ENCODE data around the gene FUBP1.
A peak's percentile ranks its signal among the peaks of the same experiment; 100 is the strongest.

Gene FUBP1

GRCh38 chr1:77906019-77906545 lies 72.8 kb downstream of the FUBP1 start:
- Histone ChIP-seq H2AK5ac (ENCODE audit: low read length, severe bottlenecking) (no peak overlapping the region), H3K27ac (ENCODE audit: low read length, poor library complexity, severe bottlenecking) (no peak overlapping the region), H3K79me1 (replicated peaks; ENCODE audit: low read length, poor library complexity, severe bottlenecking) (peaks cover 15% of the 10 kb centered on the region), H3K4me2 (ENCODE audit: low read length, poor library complexity, severe bottlenecking) (no peak overlapping the region), H2AFZ (ENCODE audit: low read depth, low read length) (no peak overlapping the region), H2BK12ac (ENCODE audit: low read length in 2 of 2) (no peak overlapping the region), H3K27me3 (ENCODE audit: control insufficient read depth in 1 of 2, insufficient read depth in 1 of 2, low read length in 2 of 2) (no peaks in the 10 kb centered on the region), H3K9ac (ENCODE audit: low read length) (no peak overlapping the region), H3K14ac (ENCODE audit: low read length in 2 of 2) (no peak overlapping the region), H3K4me3 (ENCODE audit: insufficient read depth in 1 of 2, low read depth in 1 of 2, low read length in 2 of 2) (no peak overlapping the region), H2BK15ac (ENCODE audit: low read depth, poor library complexity, severe bottlenecking) (no peak overlapping the region), H3K4ac (ENCODE audit: low read depth in 1 of 2, low read length in 2 of 2) (no peak overlapping the region), H3K23ac (ENCODE audit: low read length in 2 of 2) (no peak overlapping the region), H4K8ac (ENCODE audit: low read length) (no peak overlapping the region), H2BK5ac (ENCODE audit: low read depth, low read length, poor library complexity, severe bottlenecking) (no peak overlapping the region), H3K36me3 (ENCODE audit: control insufficient read depth in 1 of 2, insufficient read depth in 2 of 2, low read depth in 1 of 2, low read length in 2 of 2) (peaks cover 0 to 2% of the 10 kb centered on the region in 2 experiments), H4K91ac (ENCODE audit: low read length) (no peak overlapping the region), H3K9me3 (ENCODE audit: control insufficient read depth, low read length) (no peaks in the 10 kb centered on the region), H3K18ac (ENCODE audit: low read depth in 1 of 2, low read length in 2 of 2) (no peak overlapping the region), H3K4me1 (ENCODE audit: control insufficient read depth, insufficient read depth, low read depth, low read length) (no peaks in the 10 kb centered on the region), H2BK120ac (ENCODE audit: low read depth, low read length) (no peak overlapping the region)
- no peak for DNase-seq
- WGBS: 100% methylated on average over 1 of the region's 2 CpGs

DNA sequence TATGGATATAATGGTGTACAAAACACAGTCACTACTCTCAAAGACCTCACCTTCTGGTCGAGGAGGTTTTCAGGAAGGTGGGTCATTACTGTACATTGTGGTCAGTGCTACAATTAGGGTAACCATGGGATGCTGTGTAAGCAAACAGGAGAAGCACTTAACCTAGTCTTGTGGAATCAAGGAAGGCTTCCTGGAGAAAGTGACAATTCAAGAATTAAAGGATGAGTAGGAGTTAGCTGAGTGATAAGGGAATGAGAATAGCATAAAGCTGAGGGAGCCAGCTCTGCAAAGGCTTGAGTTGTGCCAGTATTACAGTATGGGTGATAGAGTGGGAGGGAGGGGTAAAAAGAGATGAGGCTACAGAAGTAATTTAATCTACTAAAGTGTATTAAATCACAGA lies 73.3 kb downstream of the FUBP1 start:
- H3K23ac ChIP-seq (ENCODE audit: low read length in 2 of 2): no peak overlapping the region
- no peak overlapping the region for H3K4me3 ChIP-seq (ENCODE audit: insufficient read depth in 1 of 2, low read depth in 1 of 2, low read length in 2 of 2)
- no peak overlapping the region for H2BK5ac ChIP-seq (ENCODE audit: low read depth, low read length, poor library complexity, severe bottlenecking)
- H2AK5ac ChIP-seq (ENCODE audit: low read length, severe bottlenecking): no peak overlapping the region
- no peak overlapping the region for H2BK12ac ChIP-seq (ENCODE audit: low read length in 2 of 2)
- H3K18ac ChIP-seq (ENCODE audit: low read depth in 1 of 2, low read length in 2 of 2): no peak overlapping the region
- H3K79me1 ChIP-seq (replicated peaks; ENCODE audit: low read length, poor library complexity, severe bottlenecking): peaks cover 12% of the 10 kb centered on the region
- no peak overlapping the region for H3K4me2 ChIP-seq (ENCODE audit: low read length, poor library complexity, severe bottlenecking)
- no peak overlapping the region for H4K8ac ChIP-seq (ENCODE audit: low read length)
- no peak overlapping the region for H4K91ac ChIP-seq (ENCODE audit: low read length)
- H3K4me1 ChIP-seq (ENCODE audit: control insufficient read depth, insufficient read depth, low read depth, low read length): no peaks in the 10 kb centered on the region
- no peak overlapping the region for H2BK120ac ChIP-seq (ENCODE audit: low read depth, low read length)
- no peaks in the 10 kb centered on the region for H3K27me3 ChIP-seq (ENCODE audit: control insufficient read depth in 1 of 2, insufficient read depth in 1 of 2, low read length in 2 of 2)
- no peaks in the 10 kb centered on the region for H3K36me3 ChIP-seq (ENCODE audit: control insufficient read depth in 1 of 2, insufficient read depth in 2 of 2, low read depth in 1 of 2, low read length in 2 of 2)
- H3K9ac ChIP-seq (ENCODE audit: low read length): no peak overlapping the region
- no peaks in the 10 kb centered on the region for H3K9me3 ChIP-seq (ENCODE audit: control insufficient read depth, low read length)
- H3K4ac ChIP-seq (ENCODE audit: low read depth in 1 of 2, low read length in 2 of 2): no peak overlapping the region
- no peak overlapping the region for H3K14ac ChIP-seq (ENCODE audit: low read length in 2 of 2)
- no peak for DNase-seq
- 88% methylated on average over 1 of the region's 1 CpG for WGBS
- no peak overlapping the region for H2BK15ac ChIP-seq (ENCODE audit: low read depth, poor library complexity, severe bottlenecking)
- no peak overlapping the region for H2AFZ ChIP-seq (ENCODE audit: low read depth, low read length)
- no peak overlapping the region for H3K27ac ChIP-seq (ENCODE audit: low read length, poor library complexity, severe bottlenecking)

GRCh38 chr1:77900687-77901293 lies 78.1 kb downstream of the FUBP1 start:
- no peak overlapping the region for H3K14ac ChIP-seq (ENCODE audit: low read length in 2 of 2)
- no peak overlapping the region for H2BK120ac ChIP-seq (ENCODE audit: low read depth, low read length)
- H3K23ac ChIP-seq (ENCODE audit: low read length in 2 of 2): no peak overlapping the region
- 35% methylated on average over 2 of the region's 4 CpGs for WGBS
- peak overlapping the region; percentile 21 for H3K9ac ChIP-seq (ENCODE audit: low read length)
- H3K4me2 ChIP-seq (ENCODE audit: low read length, poor library complexity, severe bottlenecking): no peak overlapping the region
- no peak overlapping the region for H3K4ac ChIP-seq (ENCODE audit: low read depth in 1 of 2, low read length in 2 of 2)
- no peaks in the 10 kb centered on the region for H3K4me1 ChIP-seq (ENCODE audit: control insufficient read depth, insufficient read depth, low read depth, low read length)
- no peak overlapping the region for H4K91ac ChIP-seq (ENCODE audit: low read length)
- H3K27ac ChIP-seq (ENCODE audit: low read length, poor library complexity, severe bottlenecking): no peak overlapping the region
- H2BK5ac ChIP-seq (ENCODE audit: low read depth, low read length, poor library complexity, severe bottlenecking): no peak overlapping the region
- H3K18ac ChIP-seq (ENCODE audit: low read depth in 1 of 2, low read length in 2 of 2): no peak overlapping the region
- no peak overlapping the region for H2BK15ac ChIP-seq (ENCODE audit: low read depth, poor library complexity, severe bottlenecking)
- H2AK5ac ChIP-seq (ENCODE audit: low read length, severe bottlenecking): no peak overlapping the region
- H2BK12ac ChIP-seq (ENCODE audit: low read length in 2 of 2): no peak overlapping the region
- peak; percentile 62 for DNase-seq
- H2AFZ ChIP-seq (ENCODE audit: low read depth, low read length): no peak overlapping the region
- H4K8ac ChIP-seq (ENCODE audit: low read length): no peak overlapping the region
- H3K4me3 ChIP-seq (ENCODE audit: insufficient read depth in 1 of 2, low read depth in 1 of 2, low read length in 2 of 2): no peak overlapping the region
- no peaks in the 10 kb centered on the region for H3K36me3 ChIP-seq (ENCODE audit: control insufficient read depth in 1 of 2, insufficient read depth in 2 of 2, low read depth in 1 of 2, low read length in 2 of 2)
- peaks cover 4% of the 10 kb centered on the region for H3K79me1 ChIP-seq (replicated peaks; ENCODE audit: low read length, poor library complexity, severe bottlenecking)
- no peaks in the 10 kb centered on the region for H3K9me3 ChIP-seq (ENCODE audit: control insufficient read depth, low read length)
- no peaks in the 10 kb centered on the region for H3K27me3 ChIP-seq (ENCODE audit: control insufficient read depth in 1 of 2, insufficient read depth in 1 of 2, low read length in 2 of 2)

DNA sequence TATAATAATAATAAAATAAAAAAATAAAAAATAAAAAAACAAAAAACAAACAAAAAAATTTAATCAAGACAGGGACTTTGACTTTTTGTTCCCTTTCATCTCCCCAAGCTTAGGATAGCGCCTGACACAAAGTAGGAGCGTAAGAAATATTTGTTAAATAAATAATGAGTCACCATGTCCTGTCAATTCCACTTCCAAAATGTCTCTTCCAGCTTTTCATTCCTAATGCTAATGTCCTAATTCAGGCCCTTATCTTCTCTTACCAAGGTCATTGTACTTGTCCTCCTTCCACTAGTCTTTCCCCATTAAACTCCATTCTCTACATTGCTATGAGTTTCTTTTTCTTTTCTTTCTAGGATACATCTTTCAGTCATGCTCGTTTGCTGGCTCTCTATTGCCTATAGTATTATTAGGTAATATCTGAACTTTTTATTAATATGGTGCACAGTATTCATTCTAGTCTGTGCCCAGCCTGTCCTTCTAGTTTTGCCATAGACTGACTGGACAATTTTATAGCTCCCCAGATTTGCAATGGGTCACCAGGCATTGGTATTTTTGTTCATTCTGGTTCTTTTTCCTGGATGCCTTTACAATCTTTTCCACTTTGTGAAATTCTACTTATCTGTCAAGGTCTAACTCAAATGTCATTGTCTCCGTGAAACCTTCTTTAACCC lies 79.1 kb downstream of the FUBP1 start:
- Histone ChIP-seq H3K9ac (ENCODE audit: low read length) (no peak overlapping the region), H3K79me1 (replicated peaks; ENCODE audit: low read length, poor library complexity, severe bottlenecking) (peaks cover 4% of the 10 kb centered on the region), H3K23ac (ENCODE audit: low read length in 2 of 2) (no peak overlapping the region), H3K14ac (ENCODE audit: low read length in 2 of 2) (no peak overlapping the region), H4K91ac (ENCODE audit: low read length) (no peak overlapping the region), H3K4ac (ENCODE audit: low read depth in 1 of 2, low read length in 2 of 2) (no peak overlapping the region), H2AFZ (ENCODE audit: low read depth, low read length) (no peak overlapping the region), H3K36me3 (ENCODE audit: control insufficient read depth in 1 of 2, insufficient read depth in 2 of 2, low read depth in 1 of 2, low read length in 2 of 2) (no peaks in the 10 kb centered on the region), H3K4me1 (ENCODE audit: control insufficient read depth, insufficient read depth, low read depth, low read length) (no peaks in the 10 kb centered on the region), H3K18ac (ENCODE audit: low read depth in 1 of 2, low read length in 2 of 2) (no peak overlapping the region), H2BK120ac (ENCODE audit: low read depth, low read length) (no peak overlapping the region), H3K4me3 (ENCODE audit: insufficient read depth in 1 of 2, low read depth in 1 of 2, low read length in 2 of 2) (no peak overlapping the region), H3K4me2 (ENCODE audit: low read length, poor library complexity, severe bottlenecking) (no peak overlapping the region), H2AK5ac (ENCODE audit: low read length, severe bottlenecking) (no peak overlapping the region), H3K9me3 (ENCODE audit: control insufficient read depth, low read length) (no peaks in the 10 kb centered on the region), H2BK5ac (ENCODE audit: low read depth, low read length, poor library complexity, severe bottlenecking) (no peak overlapping the region), H2BK12ac (ENCODE audit: low read length in 2 of 2) (no peak overlapping the region), H4K8ac (ENCODE audit: low read length) (no peak overlapping the region), H3K27me3 (ENCODE audit: control insufficient read depth in 1 of 2, insufficient read depth in 1 of 2, low read length in 2 of 2) (no peaks in the 10 kb centered on the region), H3K27ac (ENCODE audit: low read length, poor library complexity, severe bottlenecking) (no peak overlapping the region), H2BK15ac (ENCODE audit: low read depth, poor library complexity, severe bottlenecking) (no peak overlapping the region)
- peak; percentile 34 for DNase-seq
- 100% methylated on average over 1 of the region's 4 CpGs for WGBS

Data from mesenchymal stem cell (in vitro differentiated cells and primary cell).